Stimulated activated CD8-positive, alpha-beta memory T cell treated with anti-CD3 and anti-CD28 coated beads, Interleukin-15, amount 100 ng/mL, for 4 hours (primary cell): ENCODE results near the gene PLD1.
"Not testable (repeated sequence)": the region's sequence is repeated elsewhere in the genome, so short reads cannot be mapped to it uniquely, and the experiment has no call there.

Experiments
- DNase-seq, 2 donors: peaks; one replicate each; pipeline ENCODE4 v3.0.0-alpha.2; 2020; ENCODE audit warnings: low read depth in 2 of 2

The PLD1 gene

GRCh38 chr3:171663805-171664204 lies 146.5 kb downstream of the PLD1 start:
- no peak for DNase-seq

DNA sequence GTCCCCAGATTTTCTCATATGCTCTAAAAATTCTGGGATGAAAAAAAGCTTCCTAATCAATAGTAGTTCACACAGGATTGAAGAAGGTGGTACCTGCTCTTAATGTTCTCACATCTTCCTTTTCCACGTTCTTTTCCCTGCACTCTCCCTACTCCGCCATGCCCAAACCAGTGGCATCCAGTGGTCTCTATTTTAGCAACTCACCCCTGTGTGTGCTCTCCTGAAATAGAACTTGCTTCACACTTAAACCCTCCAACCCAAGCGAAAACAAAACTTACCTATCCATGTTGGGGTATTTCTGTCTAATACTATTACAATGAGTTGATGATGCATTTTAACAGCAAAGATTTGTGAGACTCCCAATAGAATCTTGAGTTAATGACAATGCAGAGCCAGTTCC lies 148.8 kb downstream of the PLD1 start:
- DNase-seq = no peak

- DNase-seq = no peak
These were observed 150.1 kb downstream of the PLD1 start for GRCh38 chr3:171660188-171660587.

GRCh38 chr3:171658841-171659240 lies 151.4 kb downstream of the PLD1 start:
- DNase-seq = no peak

GRCh38 chr3:171654809-171655208 lies 155.5 kb downstream of the PLD1 start:
- DNase-seq = no peak

- no peak for DNase-seq
These were observed 156.0 kb downstream of the PLD1 start for GRCh38 chr3:171654326-171654725.

GRCh38 chr3:171653701-171654100 lies 156.6 kb downstream of the PLD1 start:
- DNase-seq = no peak

DNA sequence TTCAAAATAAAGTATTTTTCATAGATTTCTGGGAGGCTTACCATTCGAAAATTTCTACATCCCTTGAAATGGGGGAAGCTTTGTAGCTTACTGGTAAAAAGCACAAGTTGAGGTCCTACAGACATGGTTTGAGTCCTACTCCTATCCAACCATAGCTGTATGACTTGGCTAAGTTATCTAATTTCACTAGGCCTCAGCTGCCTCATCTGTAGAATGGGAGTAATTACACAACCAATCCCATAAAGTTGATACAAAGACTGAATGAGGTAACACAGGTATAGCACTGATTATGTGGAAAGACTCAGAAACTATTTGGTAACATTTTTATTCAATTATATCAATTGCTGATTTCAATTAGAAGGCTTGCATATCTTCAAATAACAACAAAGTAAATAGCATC lies 157.4 kb downstream of the PLD1 start:
- DNase-seq = no peak

GRCh38 chr3:171649911-171650592 lies 160.2 kb downstream of the PLD1 start:
- DNase-seq = no peak

DNA sequence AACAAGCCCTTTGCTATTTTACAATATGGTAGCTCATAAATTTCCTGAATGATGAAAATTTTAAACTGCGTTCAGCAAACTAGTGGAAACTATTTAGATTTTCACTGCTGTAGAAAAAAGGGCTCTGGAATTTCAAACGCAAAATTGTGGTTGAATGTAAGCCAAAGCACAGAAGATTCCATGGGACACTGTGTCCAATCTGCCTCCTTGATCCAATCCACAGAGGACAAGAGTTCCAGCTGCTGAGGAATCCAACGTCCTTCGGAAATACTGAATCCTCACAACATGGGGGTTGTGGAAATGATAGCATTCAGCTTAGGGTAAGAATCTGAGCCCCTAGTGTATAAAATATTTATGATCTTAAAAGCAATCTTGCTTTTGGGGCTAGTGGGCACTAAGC lies 161.0 kb downstream of the PLD1 start:
- no peak for DNase-seq

- DNase-seq = no peak
These were observed 162.2 kb downstream of the PLD1 start for GRCh38 chr3:171648069-171648468.

GRCh38 chr3:171646357-171647133 lies 163.7 kb downstream of the PLD1 start:
- no peak for DNase-seq

DNA sequence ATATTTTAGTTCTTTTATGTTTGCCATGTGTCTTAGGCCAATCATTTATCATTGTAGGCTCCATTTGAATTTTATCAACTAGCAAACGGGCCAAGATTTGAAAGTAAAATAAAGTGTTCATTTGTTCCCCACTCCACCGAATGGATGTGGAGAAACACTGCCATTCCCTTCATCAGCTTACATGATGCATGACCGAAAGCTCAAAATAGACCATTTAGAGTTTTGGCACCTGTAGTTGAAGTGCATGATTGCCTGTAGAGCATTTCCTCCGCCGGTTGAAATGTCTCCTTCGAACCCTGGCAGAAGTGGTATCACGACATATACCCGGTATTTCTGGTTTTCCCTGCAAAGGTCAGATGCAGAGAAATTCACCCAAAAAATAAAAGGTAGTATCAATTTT lies 165.6 kb downstream of the PLD1 start:
- DNase-seq = no peak

DNA sequence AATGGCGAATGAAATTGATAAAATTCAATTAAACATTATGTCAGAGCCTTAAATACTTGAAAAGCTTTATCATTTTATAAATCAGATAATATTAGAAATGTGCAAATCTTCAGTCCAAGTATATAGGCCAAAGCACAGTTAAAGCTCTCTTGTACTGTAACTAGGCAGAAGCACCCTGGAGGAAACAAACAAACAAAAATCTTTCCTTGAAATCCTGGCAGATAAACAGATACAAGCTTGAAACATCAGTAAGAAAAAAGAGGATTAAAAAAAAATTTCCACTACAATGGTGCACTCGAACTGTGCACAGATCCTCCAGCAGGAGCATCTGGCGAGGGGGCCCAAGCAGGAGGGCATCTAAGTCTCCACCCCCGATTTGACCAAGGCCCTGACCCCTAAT lies 166.6 kb downstream of the PLD1 start:
- DNase-seq = no peak

DNA sequence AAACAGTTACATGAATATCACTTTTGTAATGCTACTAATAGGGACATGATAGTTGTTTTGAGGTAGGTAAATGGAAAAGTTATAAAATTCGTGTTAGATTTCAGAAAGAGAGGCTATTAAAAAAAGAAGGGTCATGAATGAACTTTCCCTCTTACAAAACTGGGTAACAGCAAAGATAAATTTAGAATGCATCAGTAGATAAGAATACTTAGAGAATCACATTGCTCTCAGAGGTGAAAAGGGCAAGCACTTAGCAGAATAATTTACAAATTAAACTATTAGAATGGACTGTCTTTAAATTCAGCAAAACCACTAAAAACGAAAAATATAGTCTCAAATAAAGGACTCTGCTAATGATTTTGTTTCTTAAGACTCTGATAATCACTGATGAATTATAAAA lies 167.2 kb downstream of the PLD1 start:
- no peak for DNase-seq

- no peak for DNase-seq
These were observed 169.5 kb downstream of the PLD1 start for GRCh38 chr3:171640520-171641412.

GRCh38 chr3:171636666-171637065 lies 173.6 kb downstream of the PLD1 start:
- no peak for DNase-seq

- DNase-seq = no peak
These were observed 177.5 kb downstream of the PLD1 start for GRCh38 chr3:171632766-171633165.

DNA sequence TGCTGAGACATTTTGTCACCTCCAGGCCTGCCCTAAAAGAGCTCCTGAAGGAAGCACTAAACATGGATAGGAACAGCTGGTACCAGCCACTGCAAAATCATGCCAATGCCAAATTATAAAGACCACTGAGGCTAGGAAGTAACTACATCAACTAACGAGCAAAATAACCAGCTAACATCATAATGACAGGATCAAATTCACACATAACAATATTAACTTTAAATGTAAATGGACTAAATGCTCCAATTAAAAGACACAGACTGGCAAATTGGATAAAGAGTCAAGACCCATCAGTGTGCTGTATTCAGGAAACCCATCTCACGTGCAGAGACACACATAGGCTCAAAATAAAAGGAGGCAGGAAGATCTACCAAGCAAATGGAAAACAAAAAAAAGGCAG lies 183.5 kb downstream of the PLD1 start:
- not testable (repeated sequence) for DNase-seq

DNA sequence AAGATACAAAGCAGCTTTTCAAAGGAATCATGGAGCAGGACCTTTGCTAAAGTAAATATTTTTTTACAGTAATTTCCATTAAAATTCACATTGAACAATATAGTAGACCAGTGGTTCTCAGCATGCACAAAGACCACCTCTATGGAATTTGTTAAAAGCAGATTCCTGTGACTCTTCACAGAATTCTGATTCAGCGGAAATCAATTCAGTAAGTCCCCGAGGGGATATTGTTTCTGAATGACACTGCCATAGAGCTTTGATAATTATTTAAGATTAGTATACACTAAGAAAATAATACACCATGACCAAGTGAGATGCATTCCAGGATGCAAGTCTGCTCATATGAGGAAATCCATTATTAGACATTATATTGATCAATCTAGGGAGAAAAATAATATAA lies 188.2 kb downstream of the PLD1 start:
- no peak for DNase-seq

DNA sequence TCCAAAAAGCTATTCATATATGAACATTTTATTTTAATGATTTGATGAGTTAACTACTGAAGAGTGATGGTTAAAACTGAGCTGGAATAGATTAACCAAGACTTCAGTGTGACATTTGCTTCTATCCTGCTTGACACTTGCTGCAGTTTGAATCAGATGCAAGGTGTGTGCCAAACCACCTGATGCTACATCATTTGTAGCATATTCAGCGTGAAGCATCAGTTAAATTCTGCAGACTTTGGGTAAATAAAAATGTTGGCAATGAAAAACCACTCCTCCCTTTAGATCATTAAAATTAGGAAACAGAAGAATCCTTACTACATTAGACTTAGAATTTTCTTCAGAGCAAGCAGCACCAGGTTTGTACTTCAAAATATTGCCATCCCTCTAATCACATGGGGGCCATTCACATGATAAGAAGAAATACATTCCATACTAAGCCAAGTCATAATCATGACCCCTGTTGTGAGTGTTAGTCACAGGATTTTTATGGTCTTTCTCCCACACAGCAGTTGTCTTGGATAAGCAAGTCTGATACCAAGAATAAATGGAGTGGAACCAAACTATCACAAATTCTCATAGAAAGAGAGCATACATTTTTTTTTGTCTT lies 189.4 kb downstream of the PLD1 start:
- DNase-seq = no peak

DNA sequence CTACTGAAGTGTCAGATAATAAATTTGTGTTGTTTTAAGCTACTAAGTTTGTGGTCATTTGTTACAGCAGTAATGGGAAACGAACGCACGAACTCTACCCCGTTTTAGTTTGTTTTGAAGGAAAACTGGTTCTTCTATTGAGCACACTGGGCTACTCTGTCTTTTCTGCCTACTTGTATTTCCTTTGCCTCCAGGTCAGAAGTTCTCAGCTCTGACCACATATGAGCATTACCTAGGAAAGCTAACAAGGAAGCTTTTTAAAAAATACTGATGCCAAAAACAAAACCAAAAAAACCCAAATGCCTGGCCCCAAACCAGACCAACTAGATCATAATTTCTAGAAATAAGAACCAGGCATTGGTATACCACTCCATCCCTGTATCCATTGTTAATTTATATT lies 193.5 kb downstream of the PLD1 start:
- DNase-seq = no peak
